ENCODE results near the gene NEURL1.
A peak's percentile ranks its signal among the peaks of the same experiment; 100 is the strongest.
"Not testable (repeated sequence)": the region's sequence is repeated elsewhere in the genome, so short reads cannot be mapped to it uniquely, and the experiment has no call there.

Gene NEURL1

GRCh38 chr10:103512591-103513379 lies 19.3 kb downstream of the NEURL1 start:
- TF ChIP-seq, protein P1, sequence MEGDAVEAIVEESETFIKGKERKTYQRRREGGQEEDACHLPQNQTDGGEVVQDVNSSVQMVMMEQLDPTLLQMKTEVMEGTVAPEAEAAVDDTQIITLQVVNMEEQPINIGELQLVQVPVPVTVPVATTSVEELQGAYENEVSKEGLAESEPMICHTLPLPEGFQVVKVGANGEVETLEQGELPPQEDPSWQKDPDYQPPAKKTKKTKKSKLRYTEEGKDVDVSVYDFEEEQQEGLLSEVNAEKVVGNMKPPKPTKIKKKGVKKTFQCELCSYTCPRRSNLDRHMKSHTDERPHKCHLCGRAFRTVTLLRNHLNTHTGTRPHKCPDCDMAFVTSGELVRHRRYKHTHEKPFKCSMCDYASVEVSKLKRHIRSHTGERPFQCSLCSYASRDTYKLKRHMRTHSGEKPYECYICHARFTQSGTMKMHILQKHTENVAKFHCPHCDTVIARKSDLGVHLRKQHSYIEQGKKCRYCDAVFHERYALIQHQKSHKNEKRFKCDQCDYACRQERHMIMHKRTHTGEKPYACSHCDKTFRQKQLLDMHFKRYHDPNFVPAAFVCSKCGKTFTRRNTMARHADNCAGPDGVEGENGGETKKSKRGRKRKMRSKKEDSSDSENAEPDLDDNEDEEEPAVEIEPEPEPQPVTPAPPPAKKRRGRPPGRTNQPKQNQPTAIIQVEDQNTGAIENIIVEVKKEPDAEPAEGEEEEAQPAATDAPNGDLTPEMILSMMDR (IDR thresholded peaks at IDR 0.05; ENCODE audit: borderline replicate concordance, control extremely low read depth, extremely low read depth, insufficient read depth, missing control alignments): no peak
- no peak for DNase-seq (ENCODE audit: low spot score)
- in situ Hi-C loops (cut with MboI; ENCODE audit: low sequenced_read_pairs, unreplicated experiment): no loop called here

GRCh38 chr10:103513380-103514060 lies 20.0 kb downstream of the NEURL1 start:
- in situ Hi-C loops (cut with MboI; ENCODE audit: low sequenced_read_pairs, unreplicated experiment): no loop called here
- TF ChIP-seq, protein P1 (IDR thresholded peaks at IDR 0.05; ENCODE audit: borderline replicate concordance, control extremely low read depth, extremely low read depth, insufficient read depth, missing control alignments): no peak
- peak; percentile 12 for DNase-seq (ENCODE audit: low spot score)

- TF ChIP-seq, protein P1 (IDR thresholded peaks at IDR 0.05; ENCODE audit: borderline replicate concordance, control extremely low read depth, extremely low read depth, insufficient read depth, missing control alignments): no peak
- no peak for DNase-seq (ENCODE audit: low spot score)
- in situ Hi-C loops (cut with MboI; ENCODE audit: low sequenced_read_pairs, unreplicated experiment): no loop called here
Measured at GRCh38 chr10:103514244-103514643, 20.7 kb downstream of the NEURL1 start.

DNA sequence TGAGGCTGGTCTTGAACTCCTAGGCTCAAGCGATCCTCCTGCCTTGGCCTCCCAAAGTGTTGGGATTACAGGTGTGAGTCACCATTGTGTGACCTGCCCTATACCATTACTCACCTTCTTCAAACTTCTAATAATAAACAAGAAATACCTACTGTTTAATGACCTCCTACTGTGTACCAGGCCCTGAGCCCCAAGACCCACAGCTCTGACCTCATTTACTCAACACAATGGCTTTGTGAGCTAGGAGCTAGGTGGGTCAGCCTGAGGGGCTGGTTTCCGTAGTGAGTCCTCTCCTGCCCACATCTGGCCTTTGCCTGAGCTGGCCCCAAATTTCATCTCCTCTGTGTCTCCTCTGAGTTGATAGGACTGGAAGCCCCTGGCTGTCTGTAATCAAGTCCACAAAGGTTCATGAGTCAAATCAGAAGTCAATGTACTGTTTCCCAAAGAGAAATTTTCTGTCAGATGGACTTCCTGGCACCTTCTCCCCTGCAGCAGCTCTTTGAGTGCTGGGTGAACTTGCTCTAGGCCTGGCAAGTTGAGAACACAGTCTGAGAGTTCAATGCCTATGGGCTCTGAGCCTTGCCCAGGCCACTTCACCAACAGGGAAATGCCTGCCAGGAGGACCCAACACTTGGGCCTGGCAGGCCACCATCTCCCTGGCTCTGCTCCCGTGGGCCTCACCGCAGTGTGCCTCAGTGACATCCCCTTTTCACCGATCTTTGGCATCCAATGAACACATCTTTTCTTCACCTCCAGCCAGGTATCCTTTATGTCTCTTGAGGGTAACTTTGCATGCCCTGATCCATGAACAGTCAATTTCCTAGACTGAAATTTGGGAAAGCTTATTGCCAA lies 24.0 kb downstream of the NEURL1 start:
- in situ Hi-C loops (cut with MboI; ENCODE audit: low sequenced_read_pairs, unreplicated experiment): no loop called here
- DNase-seq (ENCODE audit: low spot score): peak; percentile 17
- TF ChIP-seq, protein P1 (IDR thresholded peaks at IDR 0.05; ENCODE audit: borderline replicate concordance, control extremely low read depth, extremely low read depth, insufficient read depth, missing control alignments): no peak

GRCh38 chr10:103519798-103520197 lies 26.3 kb downstream of the NEURL1 start:
- no peak for DNase-seq (ENCODE audit: low spot score)
- TF ChIP-seq, protein P1 (IDR thresholded peaks at IDR 0.05; ENCODE audit: borderline replicate concordance, control extremely low read depth, extremely low read depth, insufficient read depth, missing control alignments): no peak

DNA sequence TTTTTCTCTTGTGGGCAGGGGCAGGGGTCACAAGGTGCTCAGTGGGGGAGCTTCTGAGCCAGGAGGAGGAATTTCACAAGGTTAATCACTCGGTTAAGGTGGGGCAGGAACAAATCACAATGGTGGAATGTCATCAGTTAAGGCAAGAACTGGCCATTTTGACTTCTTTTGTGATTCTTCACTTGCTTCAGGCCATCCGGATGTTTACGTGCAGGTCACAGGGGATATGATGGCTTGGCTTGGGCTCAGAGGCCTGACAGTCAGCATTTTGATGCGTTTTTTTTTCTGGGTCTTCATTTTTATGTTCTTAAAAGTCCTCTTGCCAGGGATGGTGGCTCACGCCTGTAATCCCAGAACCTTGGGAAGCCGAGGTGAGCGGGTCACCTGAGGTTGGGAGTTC lies 28.5 kb downstream of the NEURL1 start:
- in situ Hi-C loops (cut with MboI; ENCODE audit: low sequenced_read_pairs, unreplicated experiment); DNase-seq (ENCODE audit: low spot score): not testable (repeated sequence)

More at GRCh38 chr10:103519798-103520197, 26.3 kb downstream of the NEURL1 start:
- in situ Hi-C loops (cut with MboI; ENCODE audit: low sequenced_read_pairs, unreplicated experiment): no loop called here
